Gastroesophageal sphincter (tissue), 3 donors: ENCODE data around the gene TRAM2.

Experiments used
- CTCF ChIP-seq, 4 experiments: fragments of 200-600 bp in 2 of 4; fragments of 450-650 bp in 2 of 4; sonication (generic) in 1 of 4; IDR thresholded peaks; one replicate each; pipeline ENCODE4 v1.5.1; 2017 to 2019; ENCODE audit warnings: antibody characterized with exemption in 4 of 4, mild to moderate bottlenecking in 2 of 4, moderate library complexity in 2 of 4
- POLR2A ChIP-seq, 2 donors: fragments of 450-650 bp; IDR thresholded peaks; one replicate each; pipeline ENCODE4 v1.6.1; 2017; ENCODE audit warnings: antibody characterized with exemption in 2 of 2, mild to moderate bottlenecking in 2 of 2, moderate library complexity in 1 of 2

- no peak for TF ChIP-seq CTCF (IDR thresholded peaks at IDR 0.05)
- no peak for TF ChIP-seq POLR2A (IDR thresholded peaks at IDR 0.05)
These were observed 7.3 kb upstream of the TRAM2 start for GRCh38 chr6:52584203-52584602.
